Astrocyte (in vitro differentiated cells and primary cell): ENCODE data around the gene KCNMB2. TPM values are rescaled to one million over a fixed set of nuclear protein-coding genes. Genes with fewer than 3 reads are reported as not detected.

Experiments used
- DNase-seq: peaks from one replicate; pipeline ENCODE4 v3.0.0-alpha.2; 2010; ENCODE audit warnings: low read depth
- FAIRE-seq: peaks from 2 replicates; lab custom pipeline; 2011; peaks lifted over from hg19 to GRCh38; lab: Jason Lieb, UNC
- H2AFZ ChIP-seq: 2 replicates; pipeline ENCODE4 v1.6.0; 2012; ENCODE audit warnings: low read depth, low read length, inconsistent platforms
- H3K27ac ChIP-seq: 2 replicates; pipeline ENCODE4 v1.5.1; 2011; ENCODE audit warnings: low read depth, low read length, inconsistent platforms
- H3K27me3 ChIP-seq: 2 replicates; pipeline ENCODE4 v1.6.0; 2011; ENCODE audit warnings: low read length, inconsistent platforms; ENCODE audit not compliant: insufficient read depth
- H3K36me3 ChIP-seq: 2 replicates; pipeline ENCODE4 v1.5.1; 2011; ENCODE audit warnings: low read length, inconsistent platforms; ENCODE audit not compliant: insufficient read depth
- H3K4me1 ChIP-seq: 2 replicates; pipeline ENCODE4 v1.5.1; 2011; ENCODE audit warnings: low read length, inconsistent platforms; ENCODE audit not compliant: insufficient read depth
- H3K4me2 ChIP-seq: 2 replicates; pipeline ENCODE4 v1.6.0; 2012; ENCODE audit warnings: low read length, inconsistent platforms
- H3K4me3 ChIP-seq: 2 replicates; pipeline ENCODE4 v1.5.1; 2011; ENCODE audit warnings: low read depth, mild to moderate bottlenecking, low read length, inconsistent platforms; ENCODE audit not compliant: insufficient read depth
- H3K79me2 ChIP-seq: 2 replicates; pipeline ENCODE4 v1.6.0; 2012; ENCODE audit warnings: mild to moderate bottlenecking, low read length, inconsistent platforms; ENCODE audit not compliant: insufficient read depth
- H3K9ac ChIP-seq: 2 replicates; pipeline ENCODE4 v1.6.0; 2012; ENCODE audit warnings: mild to moderate bottlenecking, low read length, inconsistent platforms
- H3K9me3 ChIP-seq: 2 replicates; pipeline ENCODE4 v1.5.1; 2012; ENCODE audit warnings: low read depth, mild to moderate bottlenecking, low read length, inconsistent platforms; ENCODE audit not compliant: insufficient read depth
- H4K20me1 ChIP-seq: 2 replicates; pipeline ENCODE4 v1.6.0; 2012; ENCODE audit warnings: low read length, inconsistent platforms; ENCODE audit not compliant: insufficient read depth
- H3K27ac Mint-ChIP-seq: one replicate; pipeline ENCODE4 v1.8.0; 2021; ENCODE audit warnings: mild to moderate bottlenecking, mixed read lengths; ENCODE audit not compliant: unreplicated experiment
- H3K27me3 Mint-ChIP-seq: one replicate; pipeline ENCODE4 v1.8.0; 2021; ENCODE audit warnings: low read depth, mixed read lengths; ENCODE audit not compliant: unreplicated experiment
- H3K36me3 Mint-ChIP-seq: one replicate; pipeline ENCODE4 v1.8.0; 2021; ENCODE audit warnings: low read depth, mixed read lengths; ENCODE audit not compliant: unreplicated experiment
- H3K4me1 Mint-ChIP-seq: one replicate; pipeline ENCODE4 v1.8.0; 2021; ENCODE audit warnings: low read depth, mixed read lengths; ENCODE audit not compliant: unreplicated experiment
- H3K4me3 Mint-ChIP-seq: one replicate; pipeline ENCODE4 v1.8.0; 2021; ENCODE audit warnings: mild to moderate bottlenecking, moderate library complexity, mixed read lengths; ENCODE audit not compliant: unreplicated experiment
- H3K9me3 Mint-ChIP-seq: one replicate; pipeline ENCODE4 v1.8.0; 2021; ENCODE audit warnings: mild to moderate bottlenecking, mixed read lengths; ENCODE audit not compliant: unreplicated experiment
- EZH2 ChIP-seq: IDR thresholded peaks from 2 replicates; pipeline ENCODE4 v1.6.1; 2012; ENCODE audit warnings: mild to moderate bottlenecking, low read length, inconsistent platforms; ENCODE audit not compliant: insufficient read depth
- total RNA-seq: library from RNA; stranded (reverse); gene quantifications from 2 replicates; pipeline ENCODE4 v1.2.1, GENCODE V29; 2021
- TF ChIP-seq, protein P1 (sequence below): IDR thresholded peaks from 2 replicates; pipeline ENCODE4 v1.5.1; 2011; ENCODE audit warnings: low read depth, mild to moderate bottlenecking, inconsistent platforms, low read length, moderate library complexity; ENCODE audit not compliant: insufficient read depth

The KCNMB2 gene
- total RNA-seq, 1 donor from 2014 or later: not detected

DNA sequence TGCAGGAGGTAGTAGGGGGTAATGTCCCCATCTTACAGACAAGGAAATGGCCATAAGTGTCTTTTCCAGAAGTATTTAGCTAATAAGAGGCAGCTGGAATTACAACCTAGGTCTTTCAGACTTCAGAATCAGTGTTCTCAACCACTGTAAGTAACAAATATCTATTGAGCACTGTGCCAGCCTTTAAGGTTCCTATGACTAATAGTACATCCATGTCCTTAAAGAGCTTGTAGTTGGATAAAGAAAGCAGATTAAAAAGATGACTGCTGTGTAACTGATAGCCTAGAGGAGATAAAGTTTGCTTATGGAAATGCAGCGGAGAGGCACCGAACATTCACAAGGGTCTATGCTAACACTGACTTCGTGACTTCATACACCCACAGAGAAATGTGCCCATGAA, 136.0 kb downstream of the KCNMB2 start:
- no peak overlapping the region for H3K4me3 ChIP-seq
- peaks cover 10% of the 10 kb centered on the region for H3K4me1 ChIP-seq
- TF ChIP-seq EZH2: no peak
- TF ChIP-seq, protein P1, sequence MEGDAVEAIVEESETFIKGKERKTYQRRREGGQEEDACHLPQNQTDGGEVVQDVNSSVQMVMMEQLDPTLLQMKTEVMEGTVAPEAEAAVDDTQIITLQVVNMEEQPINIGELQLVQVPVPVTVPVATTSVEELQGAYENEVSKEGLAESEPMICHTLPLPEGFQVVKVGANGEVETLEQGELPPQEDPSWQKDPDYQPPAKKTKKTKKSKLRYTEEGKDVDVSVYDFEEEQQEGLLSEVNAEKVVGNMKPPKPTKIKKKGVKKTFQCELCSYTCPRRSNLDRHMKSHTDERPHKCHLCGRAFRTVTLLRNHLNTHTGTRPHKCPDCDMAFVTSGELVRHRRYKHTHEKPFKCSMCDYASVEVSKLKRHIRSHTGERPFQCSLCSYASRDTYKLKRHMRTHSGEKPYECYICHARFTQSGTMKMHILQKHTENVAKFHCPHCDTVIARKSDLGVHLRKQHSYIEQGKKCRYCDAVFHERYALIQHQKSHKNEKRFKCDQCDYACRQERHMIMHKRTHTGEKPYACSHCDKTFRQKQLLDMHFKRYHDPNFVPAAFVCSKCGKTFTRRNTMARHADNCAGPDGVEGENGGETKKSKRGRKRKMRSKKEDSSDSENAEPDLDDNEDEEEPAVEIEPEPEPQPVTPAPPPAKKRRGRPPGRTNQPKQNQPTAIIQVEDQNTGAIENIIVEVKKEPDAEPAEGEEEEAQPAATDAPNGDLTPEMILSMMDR: no peak
- H3K36me3 ChIP-seq: no peaks in the 10 kb centered on the region
- FAIRE-seq: no peak
- peaks cover 6% of the 10 kb centered on the region for H3K27me3 Mint-ChIP-seq
- no peaks in the 10 kb centered on the region for H4K20me1 ChIP-seq
- H3K79me2 ChIP-seq: no peaks in the 10 kb centered on the region
- no peaks in the 10 kb centered on the region for H3K27me3 ChIP-seq
- H3K4me1 Mint-ChIP-seq: peaks cover 18% of the 10 kb centered on the region
- no peak overlapping the region for H3K9ac ChIP-seq
- no peak overlapping the region for H3K4me3 Mint-ChIP-seq
- H3K27ac Mint-ChIP-seq: no peak overlapping the region
- DNase-seq: no peak
- peak overlapping the region; percentile 36 for H3K4me2 ChIP-seq
- no peak overlapping the region for H3K27ac ChIP-seq
- H3K9me3 Mint-ChIP-seq: no peaks in the 10 kb centered on the region
- no peaks in the 10 kb centered on the region for H3K36me3 Mint-ChIP-seq
- no peak overlapping the region for H2AFZ ChIP-seq
- H3K9me3 ChIP-seq: no peaks in the 10 kb centered on the region

DNA sequence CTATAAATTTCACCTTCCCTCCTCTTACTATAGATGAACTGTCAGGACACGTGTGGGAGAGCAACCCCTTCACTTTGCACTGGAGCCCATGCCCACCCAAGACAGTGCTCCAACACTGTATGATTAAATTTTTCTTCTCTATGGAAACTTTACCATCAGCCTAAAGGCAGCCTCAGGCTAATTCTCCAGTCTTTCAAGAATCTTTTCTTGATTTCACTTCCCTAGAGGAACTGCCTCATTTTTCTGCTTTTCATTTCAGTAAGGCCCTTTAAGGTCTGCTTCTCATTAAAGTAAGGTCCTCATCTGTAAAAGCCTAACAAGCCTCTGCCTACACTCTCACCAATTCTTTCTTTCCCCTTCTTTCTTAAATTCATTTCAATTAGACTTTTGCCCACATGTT, 137.3 kb downstream of the KCNMB2 start:
- FAIRE-seq (no peak), DNase-seq (no peak)
- Mint-ChIP-seq H3K4me1 (peaks cover 18% of the 10 kb centered on the region), H3K4me3 (no peak overlapping the region), H3K27me3 (peaks cover 6% of the 10 kb centered on the region), H3K36me3 (no peaks in the 10 kb centered on the region), H3K27ac (no peak overlapping the region), H3K9me3 (no peaks in the 10 kb centered on the region)
- no peak overlapping the region for H2AFZ ChIP-seq
- TF ChIP-seq, protein P1: no peak
- TF ChIP-seq EZH2: no peak
- H3K27me3 ChIP-seq: no peaks in the 10 kb centered on the region
- no peak overlapping the region for H3K27ac ChIP-seq
- no peak overlapping the region for H3K9ac ChIP-seq
- no peaks in the 10 kb centered on the region for H3K36me3 ChIP-seq
- no peaks in the 10 kb centered on the region for H3K9me3 ChIP-seq
- no peak overlapping the region for H3K4me2 ChIP-seq
- H3K4me1 ChIP-seq: peaks cover 10% of the 10 kb centered on the region
- H4K20me1 ChIP-seq: no peaks in the 10 kb centered on the region
- no peaks in the 10 kb centered on the region for H3K79me2 ChIP-seq
- H3K4me3 ChIP-seq: no peak overlapping the region

DNA sequence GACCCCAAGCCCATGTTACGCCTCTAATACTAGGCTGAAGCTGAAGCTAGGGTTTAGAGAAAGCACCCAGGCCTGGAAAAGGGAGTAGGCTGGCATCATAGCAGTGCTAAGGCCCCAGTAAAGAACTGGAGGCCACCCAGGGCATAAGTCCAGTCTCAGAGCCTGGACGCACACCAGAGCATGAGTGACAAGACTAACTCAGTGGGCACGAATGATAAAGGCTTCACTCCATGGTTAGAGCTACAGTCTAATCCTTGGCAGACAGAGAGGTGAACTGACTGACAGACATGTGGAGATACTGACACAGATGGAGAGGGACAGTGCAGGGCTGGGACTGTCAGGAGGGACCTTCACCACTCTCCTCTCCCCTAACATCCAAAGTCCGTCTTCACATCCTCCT, 139.8 kb downstream of the KCNMB2 start:
- H3K27ac ChIP-seq: no peak overlapping the region
- no peaks in the 10 kb centered on the region for H3K36me3 ChIP-seq
- no peak overlapping the region for H3K4me2 ChIP-seq
- Mint-ChIP-seq H3K4me1 (peaks cover 7% of the 10 kb centered on the region), H3K36me3 (no peaks in the 10 kb centered on the region), H3K9me3 (no peaks in the 10 kb centered on the region), H3K27me3 (peaks cover 6% of the 10 kb centered on the region), H3K4me3 (no peak overlapping the region), H3K27ac (no peak overlapping the region)
- no peaks in the 10 kb centered on the region for H3K9me3 ChIP-seq
- H3K79me2 ChIP-seq: no peaks in the 10 kb centered on the region
- TF ChIP-seq, protein P1: no peak
- no peak for TF ChIP-seq EZH2
- H3K4me3 ChIP-seq: no peak overlapping the region
- DNase-seq (no peak), FAIRE-seq (no peak)
- no peak overlapping the region for H2AFZ ChIP-seq
- no peak overlapping the region for H3K9ac ChIP-seq
- H3K27me3 ChIP-seq: no peaks in the 10 kb centered on the region
- no peaks in the 10 kb centered on the region for H4K20me1 ChIP-seq
- H3K4me1 ChIP-seq: peaks cover 10% of the 10 kb centered on the region
